ENCODE measurements around the gene IGDCC3.

DNA sequence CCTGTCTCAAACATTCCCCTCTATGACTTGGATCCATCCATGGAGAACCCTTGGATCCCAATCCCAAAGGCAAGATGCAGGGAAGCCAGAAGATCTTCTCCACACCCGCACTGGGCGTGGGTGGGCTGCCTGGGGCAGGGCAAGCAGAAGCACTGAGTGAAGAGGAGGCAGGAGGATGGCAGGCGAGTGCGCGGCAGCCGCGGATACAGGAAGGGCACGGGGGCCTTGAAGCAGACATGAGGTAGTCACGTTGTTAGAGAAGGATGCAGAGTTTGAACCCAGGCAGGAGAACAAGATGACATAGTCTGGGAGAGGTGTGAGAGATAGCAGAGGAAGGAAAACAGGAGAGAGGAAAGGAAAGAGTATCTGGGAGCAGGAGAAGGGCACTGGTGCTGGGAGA is 5.1 kb upstream of the IGDCC3 start:
- TF ChIP-seq, protein P1, sequence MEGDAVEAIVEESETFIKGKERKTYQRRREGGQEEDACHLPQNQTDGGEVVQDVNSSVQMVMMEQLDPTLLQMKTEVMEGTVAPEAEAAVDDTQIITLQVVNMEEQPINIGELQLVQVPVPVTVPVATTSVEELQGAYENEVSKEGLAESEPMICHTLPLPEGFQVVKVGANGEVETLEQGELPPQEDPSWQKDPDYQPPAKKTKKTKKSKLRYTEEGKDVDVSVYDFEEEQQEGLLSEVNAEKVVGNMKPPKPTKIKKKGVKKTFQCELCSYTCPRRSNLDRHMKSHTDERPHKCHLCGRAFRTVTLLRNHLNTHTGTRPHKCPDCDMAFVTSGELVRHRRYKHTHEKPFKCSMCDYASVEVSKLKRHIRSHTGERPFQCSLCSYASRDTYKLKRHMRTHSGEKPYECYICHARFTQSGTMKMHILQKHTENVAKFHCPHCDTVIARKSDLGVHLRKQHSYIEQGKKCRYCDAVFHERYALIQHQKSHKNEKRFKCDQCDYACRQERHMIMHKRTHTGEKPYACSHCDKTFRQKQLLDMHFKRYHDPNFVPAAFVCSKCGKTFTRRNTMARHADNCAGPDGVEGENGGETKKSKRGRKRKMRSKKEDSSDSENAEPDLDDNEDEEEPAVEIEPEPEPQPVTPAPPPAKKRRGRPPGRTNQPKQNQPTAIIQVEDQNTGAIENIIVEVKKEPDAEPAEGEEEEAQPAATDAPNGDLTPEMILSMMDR (IDR thresholded peaks at IDR 0.05 in 4 of 5, conservative IDR thresholded peaks at IDR 0.05 in 1 of 5) = no peak
- TF ChIP-seq POLR2A (IDR thresholded peaks at IDR 0.05) = no peak

Data from gastrocnemius medialis (tissue), 4 donors.